ENCODE measurements around the gene ZNF710.

- TF ChIP-seq POLR2A (IDR thresholded peaks at IDR 0.05), result no peak
- TF ChIP-seq CTCF (IDR thresholded peaks at IDR 0.05), result no peak
- no peak for TF ChIP-seq EP300 (IDR thresholded peaks at IDR 0.05)
Observed at GRCh38 chr15:90130291-90130690, 129.2 kb downstream of the ZNF710 start.
